Gastroesophageal sphincter (tissue), 3 donors: ENCODE results near the gene MGLL.

Experiments
- EP300 ChIP-seq: sonication (generic); formaldehyde crosslinking; IDR thresholded peaks from one replicate; pipeline ENCODE4 v1.6.1; 2017; ENCODE audit warnings: antibody characterized with exemption, mild to moderate bottlenecking
- POLR2A ChIP-seq, 2 donors: fragments of 450-650 bp; IDR thresholded peaks; one replicate each; pipeline ENCODE4 v1.6.1; 2017; ENCODE audit warnings: antibody characterized with exemption in 2 of 2, mild to moderate bottlenecking in 2 of 2, moderate library complexity in 1 of 2
- POLR2AphosphoS5 ChIP-seq: sonication (generic); formaldehyde crosslinking; IDR thresholded peaks from one replicate; pipeline ENCODE4 v1.6.1; 2017; ENCODE audit warnings: antibody characterized with exemption
- TF ChIP-seq, protein P1 (sequence below), 4 experiments: fragments of 200-600 bp in 2 of 4; fragments of 450-650 bp in 2 of 4; sonication (generic) in 1 of 4; IDR thresholded peaks; one replicate each; pipeline ENCODE4 v1.5.1; 2017 to 2019; ENCODE audit warnings: antibody characterized with exemption in 4 of 4, mild to moderate bottlenecking in 2 of 4, moderate library complexity in 2 of 4

GRCh38 chr3:127645371-127646015 is 176.8 kb downstream of the MGLL start:
- TF ChIP-seq, protein P1, sequence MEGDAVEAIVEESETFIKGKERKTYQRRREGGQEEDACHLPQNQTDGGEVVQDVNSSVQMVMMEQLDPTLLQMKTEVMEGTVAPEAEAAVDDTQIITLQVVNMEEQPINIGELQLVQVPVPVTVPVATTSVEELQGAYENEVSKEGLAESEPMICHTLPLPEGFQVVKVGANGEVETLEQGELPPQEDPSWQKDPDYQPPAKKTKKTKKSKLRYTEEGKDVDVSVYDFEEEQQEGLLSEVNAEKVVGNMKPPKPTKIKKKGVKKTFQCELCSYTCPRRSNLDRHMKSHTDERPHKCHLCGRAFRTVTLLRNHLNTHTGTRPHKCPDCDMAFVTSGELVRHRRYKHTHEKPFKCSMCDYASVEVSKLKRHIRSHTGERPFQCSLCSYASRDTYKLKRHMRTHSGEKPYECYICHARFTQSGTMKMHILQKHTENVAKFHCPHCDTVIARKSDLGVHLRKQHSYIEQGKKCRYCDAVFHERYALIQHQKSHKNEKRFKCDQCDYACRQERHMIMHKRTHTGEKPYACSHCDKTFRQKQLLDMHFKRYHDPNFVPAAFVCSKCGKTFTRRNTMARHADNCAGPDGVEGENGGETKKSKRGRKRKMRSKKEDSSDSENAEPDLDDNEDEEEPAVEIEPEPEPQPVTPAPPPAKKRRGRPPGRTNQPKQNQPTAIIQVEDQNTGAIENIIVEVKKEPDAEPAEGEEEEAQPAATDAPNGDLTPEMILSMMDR (IDR thresholded peaks at IDR 0.05), result no peak
- TF ChIP-seq POLR2AphosphoS5, result no peak
- TF ChIP-seq POLR2A (IDR thresholded peaks at IDR 0.05), result no peak
- no peak for TF ChIP-seq EP300
